HepG2 (cell line): ENCODE data around the gene CSNK2B. TPM values are rescaled to one million over a fixed set of nuclear protein-coding genes. Genes with fewer than 3 reads are reported as not detected.
A peak's percentile ranks its signal among the peaks of the same experiment; 100 is the strongest.

Source experiments
- CBX1 ChIP-seq: IDR thresholded peaks from one replicate; pipeline ENCODE4 v1.6.1; 2016; ENCODE audit warnings: antibody characterized with exemption, low read depth
- CEBPZ ChIP-seq: IDR thresholded peaks from 2 replicates; pipeline ENCODE4 v1.6.1; 2012; ENCODE audit warnings: low read length, improper control_type of control experiment
- EZH2 ChIP-seq: conservative IDR thresholded peaks from 2 replicates; pipeline ENCODE4 v1.6.1; 2012; ENCODE audit warnings: mild to moderate bottlenecking, low read depth, low read length, moderate library complexity
- GMEB2 ChIP-seq: IDR thresholded peaks from 2 replicates; pipeline ENCODE4 v1.6.1; 2016; ENCODE audit warnings: missing biosample characterization, missing genetic modification reagents, low read depth
- MLXIP ChIP-seq: sonication (generic); formaldehyde crosslinking; IDR thresholded peaks from 2 replicates; pipeline ENCODE4 v1.9.0; 2021; ENCODE audit warnings: missing genetic modification reagents, borderline replicate concordance
- NFIB ChIP-seq: sonication (generic); formaldehyde crosslinking; IDR thresholded peaks from 2 replicates; pipeline ENCODE4 v1.9.0; 2021; ENCODE audit warnings: missing genetic modification reagents, mild to moderate bottlenecking, borderline replicate concordance
- RAD21 ChIP-seq: fragments of 450-650 bp; formaldehyde crosslinking; IDR thresholded peaks from 2 replicates; pipeline ENCODE4 v1.5.0; 2020; ENCODE audit warnings: mild to moderate bottlenecking
- RARA ChIP-seq: IDR thresholded peaks from 2 replicates; pipeline ENCODE4 v1.6.1; 2016; ENCODE audit warnings: missing genetic modification reagents, missing compliant biosample characterization
- SIX4 ChIP-seq: sonication (generic); formaldehyde crosslinking; IDR thresholded peaks from 2 replicates; pipeline ENCODE4 v1.4.0; 2020; ENCODE audit warnings: missing genetic modification reagents
- TMF1 ChIP-seq: sonication (generic); formaldehyde crosslinking; IDR thresholded peaks from 2 replicates; pipeline ENCODE4 v1.8.1; 2022; ENCODE audit warnings: low read depth, missing genetic modification reagents
- TOPORS ChIP-seq: sonication (generic); formaldehyde crosslinking; IDR thresholded peaks from 2 replicates; pipeline ENCODE4 v1.8.0; 2023; ENCODE audit warnings: mild to moderate bottlenecking, missing genetic modification reagents
- ZFP1 ChIP-seq: IDR thresholded peaks from 2 replicates; pipeline ENCODE4 v1.6.1; 2016
- ZFP62 ChIP-seq: sonication (generic); formaldehyde crosslinking; IDR thresholded peaks from 2 replicates; pipeline ENCODE4 v1.4.0; 2020; ENCODE audit warnings: missing genetic modification reagents
- ZNF160 ChIP-seq: sonication (generic); formaldehyde crosslinking; IDR thresholded peaks from 2 replicates; pipeline ENCODE4 v1.8.0; 2022; ENCODE audit warnings: mild to moderate bottlenecking, inconsistent platforms, missing genetic modification reagents
- ZNF207 ChIP-seq: fragments of 450-650 bp; IDR thresholded peaks from 2 replicates; pipeline ENCODE4 v1.6.1; 2016; ENCODE audit warnings: antibody characterized with exemption, borderline replicate concordance
- ZNF362 ChIP-seq: sonication (generic); formaldehyde crosslinking; IDR thresholded peaks from 2 replicates; pipeline ENCODE4 v1.4.0; 2020; ENCODE audit warnings: missing genetic modification reagents, mild to moderate bottlenecking, borderline replicate concordance
- ZNF678 ChIP-seq: sonication (generic); formaldehyde crosslinking; IDR thresholded peaks from 2 replicates; pipeline ENCODE4 v1.4.0; 2020; ENCODE audit warnings: mild to moderate bottlenecking, missing genetic modification reagents
- ZNF724P ChIP-seq: sonication (generic); formaldehyde crosslinking; IDR thresholded peaks from 2 replicates; pipeline ENCODE4 v1.8.0; 2022; ENCODE audit warnings: missing genetic modification reagents, borderline replicate concordance
- ZNF740 ChIP-seq: sonication (generic); formaldehyde crosslinking; IDR thresholded peaks from 2 replicates; pipeline ENCODE4 v1.4.0; 2020; ENCODE audit warnings: missing genetic modification reagents
- ZNF768 ChIP-seq: sonication (generic); formaldehyde crosslinking; IDR thresholded peaks from 2 replicates; pipeline ENCODE4 v1.4.0; 2020; ENCODE audit warnings: missing genetic modification reagents
- ZSCAN30 ChIP-seq: sonication (generic); formaldehyde crosslinking; IDR thresholded peaks from 2 replicates; pipeline ENCODE4 v1.5.0; 2020; ENCODE audit warnings: mild to moderate bottlenecking, missing genetic modification reagents
- polyA plus RNA-seq, 8 experiments: library from polyadenylated mRNA; depleted of rRNA in 3 of 8; stranded (reverse) in 7 of 8; unstranded in 1 of 8; fragments of >200 nt; fragmentation: Illumina TruSeq in 4 of 8; extraction: Trizol in 4 of 8; gene quantifications; 2 replicates each; pipeline versions ENCODE4 v1.2.1 to v1.2.3, GENCODE V29; 2011 to 2016; ENCODE audit warnings: low read depth in 4 of 8, missing spikeins in 1 of 8, mixed read lengths in 1 of 8; ENCODE audit not compliant: insufficient read depth in 1 of 8
- total RNA-seq, 5 experiments: library from RNA; depleted of rRNA; stranded (reverse); fragments of >200 nt; fragmentation: Illumina TruSeq; extraction: Trizol; gene quantifications; 2 replicates each; pipeline ENCODE4 v1.2.3, GENCODE V29; 2016; ENCODE audit warnings: low read depth in 1 of 5

The CSNK2B gene
- total and polyA plus RNA-seq, 2 of the 13 experiments (the other 11 are each of a cell fraction or from before 2014, with no cell fraction given), result 111 to 296 TPM

- no peak for TF ChIP-seq CEBPZ
- peak; percentile 32 for TF ChIP-seq RARA (CRISPR knock-in tag)
- TF ChIP-seq ZNF160 (CRISPR knock-in tag), result peak; percentile 87; the same call in 1 of the 2 replicates
- peak; percentile 69; the same call in 1 of the 2 replicates for TF ChIP-seq ZNF740 (CRISPR knock-in tag)
- no peak for TF ChIP-seq ZNF207
- TF ChIP-seq TOPORS (CRISPR knock-in tag), result peak; percentile 86; the same call in 1 of the 2 replicates
- 0 out of 2 replicates have a peak, but pooled peaks have one; percentile 43 for TF ChIP-seq MLXIP (CRISPR knock-in tag)
- TF ChIP-seq ZNF724P (CRISPR knock-in tag), result peak; percentile 91; the same call in 1 of the 2 replicates
- TF ChIP-seq TMF1 (CRISPR knock-in tag), result peak; percentile 87; the same call in 1 of the 2 replicates
- TF ChIP-seq ZNF678 (CRISPR knock-in tag), result no peak
- TF ChIP-seq ZSCAN30, result no peak
- no peak for TF ChIP-seq EZH2
- TF ChIP-seq ZFP62 (CRISPR knock-in tag), result peak; percentile 91; the same call in 1 of the 2 replicates
- TF ChIP-seq ZFP1 (CRISPR knock-in tag), result no peak
- TF ChIP-seq CBX1, result peak; percentile 23
- no peak for TF ChIP-seq ZNF362 (CRISPR knock-in tag)
- peak; percentile 36; the same call in 1 of the 2 replicates for TF ChIP-seq RAD21 (CRISPR knock-in tag)
- TF ChIP-seq GMEB2 (CRISPR knock-in tag), result no peak
- no peak for TF ChIP-seq NFIB (CRISPR knock-in tag)
- peak; percentile 86; the same call in 1 of the 2 replicates for TF ChIP-seq ZNF768 (CRISPR knock-in tag)
- no peak for TF ChIP-seq SIX4
These were observed 5.3 kb upstream of the CSNK2B start, which contains the start of gene C6orf47 (continued) for GRCh38 chr6:31660381-31661261.
